Gastroesophageal sphincter (tissue), 4 donors: ENCODE data around the gene IL1B. TPM values are rescaled to one million over a fixed set of nuclear protein-coding genes. Genes with fewer than 3 reads are reported as not detected.
A peak's percentile ranks its signal among the peaks of the same experiment; 100 is the strongest.

Experiments used
- ATAC-seq: fragments of 150-250 bp; one replicate; pipeline ENCODE4 v1.9.1; 2016; ENCODE audit warnings: mild to moderate bottlenecking, moderate library complexity
- H3K27ac ChIP-seq, 4 donors: fragments of 200-600 bp; sonication (generic) in 3 of 4; 1 replicate in 3 of 4; 2 replicates in 1 of 4; pipeline ENCODE4 v1.5.1; 2016 to 2019
- H3K27me3 ChIP-seq: fragments of 200-600 bp; sonication (generic); one replicate; pipeline ENCODE4 v1.5.1; 2019
- H3K36me3 ChIP-seq, 2 donors: fragments of 200-600 bp; sonication (generic); one replicate each; pipeline ENCODE4 v1.5.1; 2019; ENCODE audit warnings: control low read depth in 1 of 2
- H3K4me1 ChIP-seq, 3 donors: fragments of 200-600 bp; sonication (generic); 1 replicate in 2 of 3; 2 replicates in 1 of 3; pipeline ENCODE4 v1.5.1; 2016 to 2019; ENCODE audit warnings: control low read depth in 2 of 3
- H3K4me3 ChIP-seq, 2 donors: fragments of 200-600 bp; sonication (generic); one replicate each; pipeline ENCODE4 v1.5.1; 2019; ENCODE audit warnings: mild to moderate bottlenecking in 1 of 2, moderate library complexity in 1 of 2
- H3K9me3 ChIP-seq, 3 donors: fragments of 200-600 bp; sonication (generic); one replicate each; pipeline ENCODE4 v1.5.1; 2017 to 2019; ENCODE audit warnings: control low read depth in 2 of 3
- EP300 ChIP-seq: sonication (generic); formaldehyde crosslinking; IDR thresholded peaks from one replicate; pipeline ENCODE4 v1.6.1; 2017; ENCODE audit warnings: antibody characterized with exemption, mild to moderate bottlenecking
- POLR2A ChIP-seq, 2 donors: fragments of 450-650 bp; IDR thresholded peaks; one replicate each; pipeline ENCODE4 v1.6.1; 2017; ENCODE audit warnings: antibody characterized with exemption in 2 of 2, mild to moderate bottlenecking in 2 of 2, moderate library complexity in 1 of 2
- POLR2AphosphoS5 ChIP-seq: sonication (generic); formaldehyde crosslinking; IDR thresholded peaks from one replicate; pipeline ENCODE4 v1.6.1; 2017; ENCODE audit warnings: antibody characterized with exemption
- WGBS, 2 donors: methylation state at CpG; one replicate each; pipeline ENCODE4 v1.1.5; 2018; ENCODE audit warnings: low coverage in 1 of 2; 5-methylcytosine and 5-hydroxymethylcytosine counted together
- total RNA-seq, 4 donors: library from RNA; depleted of rRNA; stranded (reverse); fragments of >200 nt; gene quantifications; one replicate each; pipeline ENCODE4 v1.1.0, GENCODE V29; 2016
- TF ChIP-seq, protein P1 (sequence below), 4 experiments: fragments of 200-600 bp in 2 of 4; fragments of 450-650 bp in 2 of 4; sonication (generic) in 1 of 4; IDR thresholded peaks; one replicate each; pipeline ENCODE4 v1.5.1; 2017 to 2019; ENCODE audit warnings: antibody characterized with exemption in 4 of 4, mild to moderate bottlenecking in 2 of 4, moderate library complexity in 2 of 4

The IL1B gene
- 1 to 10 TPM in 2 of 4 donors, not detected in 2; 2.7 to 3.2 TPM for total RNA-seq

DNA sequence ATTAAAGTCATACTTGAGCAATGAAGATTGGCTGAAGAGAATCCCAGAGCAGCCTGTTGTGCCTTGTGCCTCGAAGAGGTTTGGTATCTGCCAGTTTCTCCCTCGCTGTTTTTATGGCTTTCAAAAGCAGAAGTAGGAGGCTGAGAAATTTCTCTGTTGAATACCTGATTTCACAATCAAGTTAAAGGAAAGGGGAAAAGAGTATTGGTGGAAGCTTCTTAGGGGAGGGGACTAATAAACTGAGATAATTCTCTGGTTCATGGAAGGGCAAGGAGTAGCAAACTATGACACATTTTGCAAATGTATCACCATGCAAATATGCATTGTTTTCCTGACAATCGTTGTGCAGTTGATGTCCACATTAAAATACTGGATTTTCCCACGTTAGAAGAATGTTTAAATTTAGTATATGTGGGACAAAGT lies at the start of gene IL1B:
Gene IL1B, minus strand, starts transcription at position 85 of the 423 bp plus-strand sequence. CDS start 550 bp downstream, outside the sequence.
- Histone ChIP-seq H3K36me3 (no peaks in the 10 kb centered on the region), H3K4me1 (peaks cover 0 to 8% (median 0%) of the 10 kb centered on the region in 3 donors), H3K27ac (no peak within 1 kb of the TSS), H3K27me3 (no peaks in the 10 kb centered on the region), H3K4me3 (no peak within 1 kb of the TSS), H3K9me3 (no peaks in the 10 kb centered on the region)
- TF ChIP-seq POLR2A (IDR thresholded peaks at IDR 0.05) (no peak), POLR2AphosphoS5 (no peak), EP300 (no peak)
- TF ChIP-seq, protein P1, sequence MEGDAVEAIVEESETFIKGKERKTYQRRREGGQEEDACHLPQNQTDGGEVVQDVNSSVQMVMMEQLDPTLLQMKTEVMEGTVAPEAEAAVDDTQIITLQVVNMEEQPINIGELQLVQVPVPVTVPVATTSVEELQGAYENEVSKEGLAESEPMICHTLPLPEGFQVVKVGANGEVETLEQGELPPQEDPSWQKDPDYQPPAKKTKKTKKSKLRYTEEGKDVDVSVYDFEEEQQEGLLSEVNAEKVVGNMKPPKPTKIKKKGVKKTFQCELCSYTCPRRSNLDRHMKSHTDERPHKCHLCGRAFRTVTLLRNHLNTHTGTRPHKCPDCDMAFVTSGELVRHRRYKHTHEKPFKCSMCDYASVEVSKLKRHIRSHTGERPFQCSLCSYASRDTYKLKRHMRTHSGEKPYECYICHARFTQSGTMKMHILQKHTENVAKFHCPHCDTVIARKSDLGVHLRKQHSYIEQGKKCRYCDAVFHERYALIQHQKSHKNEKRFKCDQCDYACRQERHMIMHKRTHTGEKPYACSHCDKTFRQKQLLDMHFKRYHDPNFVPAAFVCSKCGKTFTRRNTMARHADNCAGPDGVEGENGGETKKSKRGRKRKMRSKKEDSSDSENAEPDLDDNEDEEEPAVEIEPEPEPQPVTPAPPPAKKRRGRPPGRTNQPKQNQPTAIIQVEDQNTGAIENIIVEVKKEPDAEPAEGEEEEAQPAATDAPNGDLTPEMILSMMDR (IDR thresholded peaks at IDR 0.05) = no peak
- 46 to 49% methylated on average over 4 of the region's 4 CpGs for WGBS, 2 donors
- peak; percentile 25 for ATAC-seq

GRCh38 chr2:112886291-112886690 lies 49.7 kb upstream of the IL1B start:
- TF ChIP-seq EP300 (no peak), POLR2A (IDR thresholded peaks at IDR 0.05) (no peak), POLR2AphosphoS5 (no peak)
- TF ChIP-seq, protein P1 (IDR thresholded peaks at IDR 0.05) = no peak
- ATAC-seq = no peak
- Histone ChIP-seq H3K27ac (no peak overlapping the region), H3K36me3 (no peaks in the 10 kb centered on the region), H3K9me3 (no peaks in the 10 kb centered on the region), H3K4me1 (no peaks in the 10 kb centered on the region), H3K4me3 (no peak overlapping the region), H3K27me3 (no peaks in the 10 kb centered on the region)
- WGBS, 2 donors = 86 to 89% methylated on average over 2 of the region's 2 CpGs

DNA sequence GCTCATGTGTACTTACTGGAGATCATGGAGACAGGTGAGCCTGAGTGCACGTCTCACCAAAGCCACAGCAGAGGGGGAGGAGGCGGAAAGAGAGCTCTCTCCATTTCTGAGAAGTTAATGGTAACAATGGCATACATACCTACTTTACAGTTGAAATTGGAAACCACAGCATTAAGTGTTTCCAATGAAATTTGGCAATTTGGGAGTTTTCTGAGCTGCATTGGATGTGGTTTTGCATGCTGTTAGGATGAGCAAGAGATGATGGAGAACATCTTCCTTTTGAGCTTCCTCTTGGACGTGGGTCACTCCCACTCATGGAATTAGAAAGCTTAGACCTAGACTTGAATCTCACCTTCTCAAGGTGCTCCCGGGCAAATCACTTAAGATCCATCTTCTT lies 48.9 kb upstream of the IL1B start:
- no peaks in the 10 kb centered on the region for H3K9me3 ChIP-seq
- ATAC-seq = no peak
- no peaks in the 10 kb centered on the region for H3K4me1 ChIP-seq
- H3K36me3 ChIP-seq = no peaks in the 10 kb centered on the region
- WGBS, 2 donors = 69 to 79% methylated on average over 4 of the region's 4 CpGs
- no peaks in the 10 kb centered on the region for H3K27me3 ChIP-seq
- TF ChIP-seq POLR2AphosphoS5 (no peak), EP300 (no peak), POLR2A (IDR thresholded peaks at IDR 0.05) (no peak)
- TF ChIP-seq, protein P1 (IDR thresholded peaks at IDR 0.05) = no peak
- no peak overlapping the region for H3K27ac ChIP-seq
- no peak overlapping the region for H3K4me3 ChIP-seq

DNA sequence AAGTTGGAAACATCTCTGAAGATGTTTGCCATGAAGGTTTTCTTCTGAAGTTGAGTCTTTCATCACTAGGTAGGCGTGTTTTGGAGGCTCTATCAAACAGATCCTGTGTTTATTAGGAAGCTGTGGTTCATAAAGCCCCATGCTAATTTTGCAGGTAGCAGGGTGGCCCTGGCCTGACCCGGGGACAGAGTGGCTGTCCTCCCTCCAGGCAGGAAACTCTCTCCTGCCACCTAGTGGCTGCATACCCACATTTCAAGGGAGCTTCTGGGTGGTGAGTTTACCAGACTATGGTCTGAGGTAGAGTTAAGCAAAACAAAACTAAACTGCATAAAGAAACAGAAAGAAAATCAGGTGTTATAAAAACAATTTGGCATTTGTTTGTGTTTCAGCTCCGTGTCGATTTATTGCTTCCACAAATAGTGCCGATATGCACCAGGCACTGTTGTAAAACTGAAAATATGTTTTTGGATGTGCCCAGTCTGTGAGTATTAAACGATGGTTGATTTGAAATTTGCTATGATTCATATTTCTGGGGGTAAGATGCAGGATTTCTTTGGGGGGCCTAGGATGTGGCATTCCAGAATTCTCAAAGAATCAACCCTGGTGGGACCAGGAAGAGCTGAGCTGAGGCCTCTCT lies 48.4 kb upstream of the IL1B start:
- Histone ChIP-seq H3K27me3 (no peaks in the 10 kb centered on the region), H3K36me3 (no peaks in the 10 kb centered on the region), H3K27ac (no peak overlapping the region), H3K4me3 (no peak overlapping the region), H3K9me3 (no peaks in the 10 kb centered on the region), H3K4me1 (no peaks in the 10 kb centered on the region)
- no peak for TF ChIP-seq EP300
- TF ChIP-seq, protein P1 (IDR thresholded peaks at IDR 0.05) = peak in 2 of 4 experiments; percentile 44 to 57
- no peak for TF ChIP-seq POLR2AphosphoS5
- 43 to 53% methylated on average over 5 to 6 of the region's 6 CpGs for WGBS, 2 donors
- ATAC-seq = no peak

DNA sequence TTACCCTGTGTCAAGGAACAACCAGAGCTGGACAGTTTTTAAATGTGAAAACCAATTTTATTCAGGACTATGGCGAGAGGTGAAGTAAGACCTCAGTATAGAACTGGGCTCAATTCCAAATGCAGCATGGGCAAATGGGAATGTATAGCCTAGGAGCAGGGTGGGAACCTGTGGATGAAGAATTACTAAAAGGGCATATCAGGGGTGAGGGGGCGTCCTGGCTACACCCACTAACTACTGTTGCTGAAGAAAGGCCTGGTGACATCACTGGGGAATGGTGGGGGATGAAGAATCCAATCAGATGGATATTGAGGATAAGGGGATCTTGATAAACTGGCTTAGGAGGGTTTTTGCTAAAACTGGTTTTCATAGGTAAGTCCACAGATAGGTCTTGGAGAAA lies 47.1 kb upstream of the IL1B start:
- Histone ChIP-seq H3K27ac (no peak overlapping the region), H3K27me3 (no peaks in the 10 kb centered on the region), H3K36me3 (no peaks in the 10 kb centered on the region), H3K4me1 (no peaks in the 10 kb centered on the region), H3K9me3 (no peaks in the 10 kb centered on the region), H3K4me3 (no peak overlapping the region)
- no peak for TF ChIP-seq POLR2A (IDR thresholded peaks at IDR 0.05)
- no peak for TF ChIP-seq EP300
- TF ChIP-seq POLR2AphosphoS5 = no peak
- TF ChIP-seq, protein P1 (IDR thresholded peaks at IDR 0.05) = no peak
- 69 to 100% methylated on average over 1 to 2 of the region's 2 CpGs for WGBS, 2 donors
- no peak for ATAC-seq
